Measurements from ENCODE around the gene NUDT6.

NUDT6 gene

GRCh38 chr4:122921971-122922876, at the start of gene NUDT6:
TSS of gene NUDT6 (minus strand) at chr4:122922597. CDS start at chr4:122922572, 25 bp downstream.
- DNase-seq (ENCODE audit: low spot score) = peak; percentile 39

- DNase-seq (ENCODE audit: low spot score) = no peak
Measured at GRCh38 chr4:122968227-122968812, 45.9 kb upstream of the NUDT6 start.

GRCh38 chr4:122967231-122967630, 44.8 kb upstream of the NUDT6 start:
- DNase-seq (ENCODE audit: low spot score) = no peak

GRCh38 chr4:122966201-122966600, 43.8 kb upstream of the NUDT6 start:
- no peak for DNase-seq (ENCODE audit: low spot score)

- DNase-seq (ENCODE audit: low spot score) = no peak
Measured at GRCh38 chr4:122963216-122963615, 40.8 kb upstream of the NUDT6 start.

GRCh38 chr4:122960611-122961000, 38.2 kb upstream of the NUDT6 start:
- no peak for DNase-seq (ENCODE audit: low spot score)

- no peak for DNase-seq (ENCODE audit: low spot score)
Measured at GRCh38 chr4:122959981-122960610, 37.7 kb upstream of the NUDT6 start.

GRCh38 chr4:122959441-122959840, 37.0 kb upstream of the NUDT6 start:
- no peak for DNase-seq (ENCODE audit: low spot score)

- no peak for DNase-seq (ENCODE audit: low spot score)
Measured at GRCh38 chr4:122958505-122958904, 36.1 kb upstream of the NUDT6 start.

- DNase-seq (ENCODE audit: low spot score) = no peak
Measured at GRCh38 chr4:122953924-122954323, 31.5 kb upstream of the NUDT6 start.

GRCh38 chr4:122952028-122952427, 29.6 kb upstream of the NUDT6 start:
- DNase-seq (ENCODE audit: low spot score) = no peak

GRCh38 chr4:122948671-122949070, 26.3 kb upstream of the NUDT6 start:
- no peak for DNase-seq (ENCODE audit: low spot score)

- no peak for DNase-seq (ENCODE audit: low spot score)
Measured at GRCh38 chr4:122946142-122946541, 23.7 kb upstream of the NUDT6 start.

GRCh38 chr4:122945136-122945535, 22.7 kb upstream of the NUDT6 start:
- DNase-seq (ENCODE audit: low spot score) = peak; percentile 49

GRCh38 chr4:122932763-122933162, 10.4 kb upstream of the NUDT6 start:
- no peak for DNase-seq (ENCODE audit: low spot score)

GRCh38 chr4:122930862-122931261, 8.5 kb upstream of the NUDT6 start:
- DNase-seq (ENCODE audit: low spot score) = no peak

- DNase-seq (ENCODE audit: low spot score) = no peak
Measured at GRCh38 chr4:122928930-122929329, 6.5 kb upstream of the NUDT6 start.

GRCh38 chr4:122922877-122923511, 597 bp upstream of the NUDT6 start:
- DNase-seq (ENCODE audit: low spot score) = peak; percentile 92

- no peak for DNase-seq (ENCODE audit: low spot score)
Measured at GRCh38 chr4:122921300-122921699, 1.1 kb downstream of the NUDT6 start.

GRCh38 chr4:122920473-122920872, 1.9 kb downstream of the NUDT6 start:
- no peak for DNase-seq (ENCODE audit: low spot score)

- DNase-seq (ENCODE audit: low spot score) = no peak
Measured at GRCh38 chr4:122917731-122918130, 4.7 kb downstream of the NUDT6 start.

GRCh38 chr4:122914938-122915337, 7.5 kb downstream of the NUDT6 start:
- DNase-seq (ENCODE audit: low spot score) = no peak
